Ascending aorta (tissue), 2 donors: ENCODE data around the gene RBM19. TPM values are rescaled to one million over a fixed set of nuclear protein-coding genes. Genes with fewer than 3 reads are reported as not detected.

Experiments
- DNase-seq, 2 donors: peaks; one replicate each; pipeline ENCODE4 v3.0.0-alpha.2; 2019; ENCODE audit warnings: low spot score in 2 of 2
- H3K27ac ChIP-seq, 2 donors: fragments of 200-600 bp; sonication (generic); one replicate each; pipeline ENCODE4 v1.5.1; 2016 to 2017; ENCODE audit warnings: mild to moderate bottlenecking in 1 of 2
- H3K27me3 ChIP-seq: fragments of 200-600 bp; sonication (generic); one replicate; pipeline ENCODE4 v1.5.1; 2017
- H3K36me3 ChIP-seq, 2 donors: fragments of 200-600 bp; sonication (generic); one replicate each; pipeline ENCODE4 v1.5.1; 2016
- H3K4me1 ChIP-seq, 2 donors: fragments of 200-600 bp; sonication (generic); one replicate each; pipeline ENCODE4 v1.5.1; 2016 to 2017; ENCODE audit warnings: mild to moderate bottlenecking in 1 of 2
- H3K4me3 ChIP-seq, 2 donors: fragments of 200-600 bp; sonication (generic); one replicate each; pipeline ENCODE4 v1.5.1; 2016 to 2017; ENCODE audit warnings: mild to moderate bottlenecking in 1 of 2
- H3K9me3 ChIP-seq, 2 donors: fragments of 200-600 bp; sonication (generic); one replicate each; pipeline ENCODE4 v1.5.1; 2016
- CTCF ChIP-seq, 3 experiments: fragments of 200-600 bp in 2 of 3; fragments of 450-650 bp in 1 of 3; sonication (generic) in 2 of 3; IDR thresholded peaks; one replicate each; pipeline ENCODE4 v1.5.1; 2016 to 2019; ENCODE audit warnings: antibody characterized with exemption in 3 of 3, mild to moderate bottlenecking in 1 of 3, moderate library complexity in 1 of 3
- intact Hi-C: fragments of 100-400 bp; cut with DNase I; formaldehyde crosslinking; loops from one replicate; pipeline ENCODE4 v1.15.1; 2023
- total RNA-seq: library from RNA; depleted of rRNA; stranded (reverse); fragments of >200 nt; gene quantifications from one replicate; pipeline ENCODE4 v1.1.0, GENCODE V29; 2016

Gene RBM19
- total RNA-seq, 1 donor from 2014 or later, result 22.8 TPM

- Histone ChIP-seq H3K9me3 (no peaks in the 10 kb centered on the region), H3K27me3 (no peaks in the 10 kb centered on the region), H3K36me3 (peaks cover 0 to 2% of the 10 kb centered on the region in 2 donors), H3K27ac (no peak overlapping the region), H3K4me3 (no peak overlapping the region), H3K4me1 (no peaks in the 10 kb centered on the region)
- intact Hi-C loops, result no loop called here
- no peak for TF ChIP-seq CTCF (IDR thresholded peaks at IDR 0.05)
- no peak for DNase-seq
Measured at GRCh38 chr12:113837084-113837483, 129.0 kb downstream of the RBM19 start.

GRCh38 chr12:113835896-113836295 is 130.2 kb downstream of the RBM19 start:
- intact Hi-C loops, result no loop called here
- H3K27me3 ChIP-seq, result no peaks in the 10 kb centered on the region
- no peak for DNase-seq
- H3K36me3 ChIP-seq, result no peaks in the 10 kb centered on the region
- H3K4me3 ChIP-seq, result no peak overlapping the region
- no peak for TF ChIP-seq CTCF (IDR thresholded peaks at IDR 0.05)
- H3K4me1 ChIP-seq, result no peaks in the 10 kb centered on the region
- H3K9me3 ChIP-seq, result no peaks in the 10 kb centered on the region
- H3K27ac ChIP-seq, result no peak overlapping the region

- Histone ChIP-seq H3K27me3 (no peaks in the 10 kb centered on the region), H3K4me1 (no peaks in the 10 kb centered on the region), H3K27ac (no peak overlapping the region), H3K9me3 (no peaks in the 10 kb centered on the region), H3K36me3 (no peaks in the 10 kb centered on the region), H3K4me3 (no peak overlapping the region)
- intact Hi-C loops, result no loop called here
- no peak for TF ChIP-seq CTCF (IDR thresholded peaks at IDR 0.05)
- no peak for DNase-seq
Measured at GRCh38 chr12:113835433-113835832, 130.7 kb downstream of the RBM19 start.

GRCh38 chr12:113833422-113833821 is 132.7 kb downstream of the RBM19 start:
- H3K4me3 ChIP-seq, result no peak overlapping the region
- DNase-seq, result no peak
- TF ChIP-seq CTCF (IDR thresholded peaks at IDR 0.05), result no peak
- H3K27ac ChIP-seq, result no peak overlapping the region
- no peaks in the 10 kb centered on the region for H3K27me3 ChIP-seq
- no peaks in the 10 kb centered on the region for H3K4me1 ChIP-seq
- no peaks in the 10 kb centered on the region for H3K9me3 ChIP-seq
- no peaks in the 10 kb centered on the region for H3K36me3 ChIP-seq
- intact Hi-C loops, result no loop called here

GRCh38 chr12:113831476-113831875 is 134.6 kb downstream of the RBM19 start:
- no peaks in the 10 kb centered on the region for H3K36me3 ChIP-seq
- H3K9me3 ChIP-seq, result no peaks in the 10 kb centered on the region
- no peak overlapping the region for H3K27ac ChIP-seq
- no peak for TF ChIP-seq CTCF (IDR thresholded peaks at IDR 0.05)
- H3K27me3 ChIP-seq, result no peaks in the 10 kb centered on the region
- no peaks in the 10 kb centered on the region for H3K4me1 ChIP-seq
- DNase-seq, result no peak
- intact Hi-C loops, result no loop called here
- no peak overlapping the region for H3K4me3 ChIP-seq

- no peaks in the 10 kb centered on the region for H3K9me3 ChIP-seq
- no peaks in the 10 kb centered on the region for H3K27me3 ChIP-seq
- no peak overlapping the region for H3K4me3 ChIP-seq
- intact Hi-C loops, result no loop called here
- H3K36me3 ChIP-seq, result no peaks in the 10 kb centered on the region
- H3K27ac ChIP-seq, result no peak overlapping the region
- no peak for DNase-seq
- TF ChIP-seq CTCF (IDR thresholded peaks at IDR 0.05), result no peak
- H3K4me1 ChIP-seq, result no peaks in the 10 kb centered on the region
Measured at GRCh38 chr12:113831016-113831415, 135.1 kb downstream of the RBM19 start.
